Retinal pigment epithelial cell (primary cell): Measurements from ENCODE around the gene ALDH18A1.
A peak's percentile ranks its signal among the peaks of the same experiment; 100 is the strongest.
"Not testable (repeated sequence)": the region's sequence is repeated elsewhere in the genome, so short reads cannot be mapped to it uniquely, and the experiment has no call there.

ENCODE experiments used
- DNase-seq: peaks from one replicate; pipeline ENCODE4 v3.0.0-alpha.2; 2010; ENCODE audit warnings: low read depth
- H3K4me3 ChIP-seq: 2 replicates; pipeline ENCODE4 v1.5.1; 2011; ENCODE audit warnings: mild to moderate bottlenecking, low read length, control low read depth, moderate library complexity
- TF ChIP-seq, protein P1 (sequence below): conservative IDR thresholded peaks from 2 replicates; pipeline ENCODE4 v1.5.1; 2011; ENCODE audit warnings: low read depth, low read length, control low read depth, inconsistent platforms

The ALDH18A1 gene

DNA sequence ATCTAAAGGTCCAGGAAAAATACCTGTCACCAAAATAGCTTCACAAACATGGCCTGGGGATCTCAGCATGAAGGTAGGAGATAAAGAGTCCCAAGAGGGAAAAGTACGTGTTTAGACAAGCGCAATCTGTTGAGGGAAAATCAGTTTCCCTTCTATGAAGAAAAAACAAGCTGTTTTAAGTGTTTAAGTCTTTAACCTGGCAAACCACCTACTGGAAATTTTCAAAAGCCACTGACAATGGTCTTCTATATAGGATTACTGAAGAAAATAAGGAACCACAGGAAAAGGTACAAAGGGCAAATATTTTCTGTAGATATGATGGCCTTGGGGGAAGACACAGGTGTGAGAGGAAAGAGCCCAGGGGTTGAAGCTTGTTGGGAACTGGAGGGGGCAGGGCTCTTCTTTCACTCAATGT is 21.2 kb downstream of the ALDH18A1 start:
- no peak overlapping the region for H3K4me3 ChIP-seq
- TF ChIP-seq, protein P1, sequence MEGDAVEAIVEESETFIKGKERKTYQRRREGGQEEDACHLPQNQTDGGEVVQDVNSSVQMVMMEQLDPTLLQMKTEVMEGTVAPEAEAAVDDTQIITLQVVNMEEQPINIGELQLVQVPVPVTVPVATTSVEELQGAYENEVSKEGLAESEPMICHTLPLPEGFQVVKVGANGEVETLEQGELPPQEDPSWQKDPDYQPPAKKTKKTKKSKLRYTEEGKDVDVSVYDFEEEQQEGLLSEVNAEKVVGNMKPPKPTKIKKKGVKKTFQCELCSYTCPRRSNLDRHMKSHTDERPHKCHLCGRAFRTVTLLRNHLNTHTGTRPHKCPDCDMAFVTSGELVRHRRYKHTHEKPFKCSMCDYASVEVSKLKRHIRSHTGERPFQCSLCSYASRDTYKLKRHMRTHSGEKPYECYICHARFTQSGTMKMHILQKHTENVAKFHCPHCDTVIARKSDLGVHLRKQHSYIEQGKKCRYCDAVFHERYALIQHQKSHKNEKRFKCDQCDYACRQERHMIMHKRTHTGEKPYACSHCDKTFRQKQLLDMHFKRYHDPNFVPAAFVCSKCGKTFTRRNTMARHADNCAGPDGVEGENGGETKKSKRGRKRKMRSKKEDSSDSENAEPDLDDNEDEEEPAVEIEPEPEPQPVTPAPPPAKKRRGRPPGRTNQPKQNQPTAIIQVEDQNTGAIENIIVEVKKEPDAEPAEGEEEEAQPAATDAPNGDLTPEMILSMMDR: no peak
- DNase-seq: no peak

DNA sequence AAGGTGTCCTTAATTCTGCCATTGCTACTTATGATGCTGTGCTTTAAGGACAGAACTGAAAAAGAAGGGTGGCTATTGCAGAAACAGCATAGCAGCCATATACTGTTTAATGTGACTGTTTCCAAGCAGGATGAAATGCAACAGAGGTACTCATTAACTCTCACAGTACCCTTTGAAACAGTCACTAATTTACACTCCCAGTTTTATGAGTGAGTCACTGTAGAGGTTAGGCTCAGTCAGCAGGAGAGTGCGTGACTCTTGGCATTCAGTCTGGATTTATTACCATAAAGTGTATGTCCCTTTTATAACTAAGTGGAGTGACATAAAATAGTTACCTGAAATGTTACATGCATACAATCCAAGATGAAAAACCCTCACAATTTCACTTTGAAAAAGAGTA is 27.7 kb downstream of the ALDH18A1 start:
- TF ChIP-seq, protein P1: no peak
- peak; percentile 12 for DNase-seq
- H3K4me3 ChIP-seq: no peak overlapping the region

DNA sequence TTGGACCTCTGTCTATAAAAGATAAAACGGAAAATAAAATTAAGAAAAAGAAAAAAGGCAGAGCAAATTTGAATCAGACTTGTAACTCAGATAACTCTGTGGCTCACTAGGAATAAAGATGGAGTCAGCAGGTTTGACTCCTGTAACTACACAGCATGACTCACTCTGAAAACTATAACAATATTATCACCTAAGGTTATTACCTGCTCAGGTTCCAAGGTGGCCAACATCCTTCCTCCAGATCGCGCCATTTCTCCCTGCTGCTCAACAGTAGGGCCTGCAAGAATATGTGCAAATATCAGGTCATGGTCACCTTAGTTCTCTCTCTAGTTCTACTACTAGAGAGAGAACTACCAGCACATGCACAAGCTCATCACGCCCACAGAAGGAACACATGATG is 30.0 kb downstream of the ALDH18A1 start:
- DNase-seq: no peak
- TF ChIP-seq, protein P1: no peak
- H3K4me3 ChIP-seq: no peak overlapping the region

DNA sequence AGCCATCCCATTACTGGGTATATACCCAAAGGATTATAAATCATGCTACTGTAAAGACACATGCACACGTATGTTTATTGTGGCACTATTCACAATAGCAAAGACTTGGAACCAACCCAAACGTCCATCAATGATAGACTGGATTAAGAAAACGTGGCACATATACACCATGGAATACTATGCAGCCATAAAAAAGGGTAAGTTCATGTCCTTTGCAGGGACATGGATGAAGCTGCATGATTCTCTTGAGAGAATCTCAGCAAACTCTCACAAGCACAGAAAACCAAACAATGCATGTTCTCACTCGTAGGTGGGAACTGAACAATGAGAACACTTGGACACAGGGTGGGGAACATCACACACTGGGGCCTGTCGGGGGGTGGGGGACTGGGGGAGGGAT is 36.1 kb downstream of the ALDH18A1 start:
- DNase-seq, H3K4me3 ChIP-seq: not testable (repeated sequence)

DNA sequence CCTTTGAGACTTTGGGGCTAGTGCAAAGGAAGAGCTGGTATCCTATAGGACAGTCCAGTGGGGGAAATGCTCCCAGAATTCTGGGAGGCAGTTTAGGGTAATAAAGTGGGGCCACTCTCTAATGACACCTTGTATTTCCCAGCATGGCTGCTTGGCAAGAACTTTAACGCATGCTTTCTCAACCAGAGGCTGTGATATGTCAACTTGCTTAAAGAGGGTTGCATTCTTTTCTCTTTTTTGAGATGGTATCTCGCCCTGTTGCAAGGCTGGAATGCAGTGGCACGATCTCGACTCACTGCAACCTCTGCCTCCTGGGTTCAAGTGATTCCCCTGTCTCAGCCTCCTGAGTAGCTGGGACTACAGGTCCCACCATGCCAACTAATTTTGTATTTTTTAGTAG is 38.4 kb downstream of the ALDH18A1 start:
- TF ChIP-seq, protein P1: no peak
- H3K4me3 ChIP-seq: no peak overlapping the region
- no peak for DNase-seq

DNA sequence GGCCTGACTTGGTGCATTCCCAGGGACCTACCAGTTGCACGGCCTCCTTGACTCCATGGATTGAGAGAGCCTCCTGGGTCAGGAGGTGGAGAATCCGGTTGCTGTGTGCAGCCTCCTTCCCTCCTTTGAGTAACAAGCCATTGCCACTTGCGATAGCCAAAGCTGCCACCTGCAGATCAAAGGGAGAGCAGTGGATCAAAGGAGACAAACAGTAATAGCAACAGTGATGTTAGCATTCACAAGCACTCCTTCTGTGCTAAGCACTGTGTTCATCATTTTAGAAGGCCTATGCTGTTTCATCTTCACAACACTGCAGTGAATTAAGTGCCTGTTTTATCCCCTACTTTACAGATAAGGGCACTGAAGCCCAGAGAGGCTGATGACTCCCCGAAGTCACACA is 40.1 kb downstream of the ALDH18A1 start:
- no peak for DNase-seq
- H3K4me3 ChIP-seq: no peak overlapping the region
- TF ChIP-seq, protein P1: no peak

DNA sequence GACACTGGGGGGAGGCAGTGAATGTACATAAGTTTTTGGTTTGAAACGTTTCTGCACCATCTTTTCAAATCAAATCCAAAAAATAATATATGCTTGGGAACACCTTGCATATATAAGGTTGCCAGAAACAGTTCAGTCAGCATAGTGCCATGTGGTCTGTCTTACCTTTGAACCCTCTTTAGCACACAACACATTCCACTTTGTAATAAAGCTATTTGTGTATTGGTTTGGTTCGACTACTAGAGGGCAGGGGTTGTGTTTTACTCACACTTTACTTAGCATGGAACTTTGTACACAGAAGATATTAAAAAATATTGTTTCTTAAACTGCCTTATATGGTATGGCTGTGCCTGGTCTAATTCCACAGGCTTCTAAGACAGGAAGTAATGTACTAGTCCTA is 43.2 kb downstream of the ALDH18A1 start:
- H3K4me3 ChIP-seq: no peak overlapping the region
- TF ChIP-seq, protein P1: no peak
- no peak for DNase-seq

DNA sequence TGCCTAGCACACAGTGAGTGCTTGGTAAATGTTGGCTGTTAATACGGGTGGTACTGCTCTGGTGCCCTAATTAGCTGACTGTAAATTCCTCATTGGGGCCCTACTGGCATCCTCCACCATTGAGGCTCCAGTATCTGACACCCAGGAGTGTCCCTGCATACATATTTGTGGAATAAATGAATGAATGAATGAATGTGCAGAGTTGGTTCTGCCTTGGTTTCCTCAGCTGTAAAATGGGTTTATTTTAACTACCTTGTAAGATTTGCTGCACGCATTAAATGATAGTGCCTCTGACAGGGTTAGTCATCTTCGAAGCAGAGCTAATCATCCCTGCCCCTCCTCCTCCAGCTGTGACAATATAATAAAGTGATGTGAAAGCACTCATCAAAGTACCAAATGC is 45.8 kb downstream of the ALDH18A1 start:
- TF ChIP-seq, protein P1: no peak
- no peak for DNase-seq
- H3K4me3 ChIP-seq: no peak overlapping the region
